AG09319 (cell line): ENCODE results near the gene MCRIP2.

Experiments used
- DNase-seq: peaks from one replicate; pipeline ENCODE4 v3.0.0-alpha.2; 2010; ENCODE audit warnings: low read depth; ENCODE audit errors: extremely low read depth
- CTCF ChIP-seq: IDR thresholded peaks from 2 replicates; pipeline ENCODE4 v1.5.1; 2011; ENCODE audit warnings: low read depth, mild to moderate bottlenecking, inconsistent platforms, low read length, moderate library complexity

The MCRIP2 gene

GRCh38 chr16:695355-696089 is 53.9 kb downstream of the MCRIP2 start:
- DNase-seq, result no peak
- TF ChIP-seq CTCF, result no peak
